Panc1 (cell line): Measurements from ENCODE around the gene COQ2.

ENCODE experiments used
- CTCF ChIP-seq: fragments of 450-650 bp; IDR thresholded peaks from 2 replicates; pipeline ENCODE4 v1.5.1; 2017; ENCODE audit warnings: mild to moderate bottlenecking
- POLR2AphosphoS5 ChIP-seq: IDR thresholded peaks from 2 replicates; pipeline ENCODE4 v1.6.1; 2012; ENCODE audit warnings: mild to moderate bottlenecking, low read depth, low read length, moderate library complexity
- REST ChIP-seq, 2 experiments: IDR thresholded peaks; 2 replicates each; pipeline ENCODE4 v1.6.1; 2011 to 2012; ENCODE audit warnings: low read depth in 2 of 2, control low read depth in 1 of 2, low read length in 1 of 2, mild to moderate bottlenecking in 1 of 2, moderate library complexity in 1 of 2; ENCODE audit not compliant: insufficient read depth in 1 of 2
- SIN3A ChIP-seq: IDR thresholded peaks from 2 replicates; pipeline ENCODE4 v1.6.1; 2012; ENCODE audit warnings: low read depth, mild to moderate bottlenecking, low read length, moderate library complexity, borderline replicate concordance; ENCODE audit not compliant: insufficient read depth
- TCF7L2 ChIP-seq: IDR thresholded peaks from 2 replicates; pipeline ENCODE4 v1.6.1; 2011; ENCODE audit warnings: mild to moderate bottlenecking, low read depth, low read length, inconsistent platforms

GRCh38 chr4:83331956-83332355 lies 47.4 kb upstream of the COQ2 start:
- TF ChIP-seq SIN3A = no peak
- TF ChIP-seq CTCF = no peak
- TF ChIP-seq POLR2AphosphoS5 = no peak
- TF ChIP-seq REST (IDR thresholded peaks at IDR 0.05; ENCODE audit: insufficient read depth in 1 of 2, low read depth in 2 of 2, low read length in 1 of 2) = no peak
- TF ChIP-seq TCF7L2 = no peak
